Neural cell (in vitro differentiated cells): ENCODE measurements around the gene PGAP3. TPM values are rescaled to one million over a fixed set of nuclear protein-coding genes. Genes with fewer than 3 reads are reported as not detected.

Experiments used
- H2AFZ ChIP-seq: fragments of 200-600, 300-800 bp; sonication (generic), shearing (Covaris generic); 2 replicates; pipeline ENCODE4 v1.6.0; 2014; ENCODE audit warnings: low read depth, mild to moderate bottlenecking, antibody characterized with exemption, low read length, moderate library complexity
- H3F3A ChIP-seq: fragments of 200-600 bp; shearing (Covaris generic); 2 replicates; pipeline ENCODE4 v1.6.1; 2016; ENCODE audit warnings: mild to moderate bottlenecking, moderate library complexity, mixed read lengths, antibody characterized with exemption, low read length; ENCODE audit not compliant: insufficient read depth, poor library complexity, severe bottlenecking
- H3K27ac ChIP-seq: fragments of 200-600, 300-800 bp; sonication (generic), shearing (Covaris generic); 2 replicates; pipeline ENCODE4 v1.5.1; 2014; ENCODE audit warnings: mild to moderate bottlenecking, low read length, moderate library complexity
- H3K27me3 ChIP-seq: fragments of 300-800, 200-600 bp; sonication (generic), shearing (Covaris generic); 2 replicates; pipeline ENCODE4 v1.6.0; 2014; ENCODE audit warnings: mild to moderate bottlenecking, low read depth, low read length, moderate library complexity; ENCODE audit not compliant: insufficient read depth
- H3K36me3 ChIP-seq: fragments of 300-800, 200-600 bp; sonication (generic), shearing (Covaris generic); 2 replicates; pipeline ENCODE4 v1.5.1; 2014; ENCODE audit warnings: mild to moderate bottlenecking, antibody characterized with exemption, low read length, moderate library complexity; ENCODE audit not compliant: insufficient read depth
- H3K4me2 ChIP-seq: fragments of 300-800, 200-600 bp; sonication (generic), shearing (Covaris generic); 2 replicates; pipeline ENCODE4 v1.6.0; 2014; ENCODE audit warnings: mild to moderate bottlenecking, low read length
- H3K4me3 ChIP-seq: fragments of 300-800, 200-600 bp; sonication (generic), shearing (Covaris generic); 2 replicates; pipeline ENCODE4 v1.5.1; 2014; ENCODE audit warnings: mild to moderate bottlenecking, low read length, moderate library complexity
- H3K79me2 ChIP-seq: fragments of 200-600 bp; shearing (Covaris generic); replicated peaks from 2 replicates; pipeline ENCODE4 v1.6.0; 2014; ENCODE audit warnings: mild to moderate bottlenecking, low read length, moderate library complexity; ENCODE audit not compliant: insufficient read depth
- H3K9ac ChIP-seq: fragments of 300-800, 200-600 bp; sonication (generic), shearing (Covaris generic); 2 replicates; pipeline ENCODE4 v1.6.1; 2016; ENCODE audit warnings: mild to moderate bottlenecking, low read length, mixed read lengths
- H3K9me2 ChIP-seq: fragments of 200-600 bp; shearing (Covaris generic); 2 replicates; pipeline ENCODE4 v1.6.1; 2016; ENCODE audit warnings: mild to moderate bottlenecking, low read length, mixed read lengths; ENCODE audit not compliant: insufficient read depth
- H3K9me3 ChIP-seq: fragments of 200-600, 300-800 bp; sonication (generic), shearing (Covaris generic); 2 replicates; pipeline ENCODE4 v1.6.1; 2016; ENCODE audit warnings: mild to moderate bottlenecking, mixed run types, low read length, moderate library complexity, mixed read lengths
- H4K20me1 ChIP-seq: fragments of 200-600 bp; shearing (Covaris generic); 2 replicates; pipeline ENCODE4 v1.6.1; 2016; ENCODE audit warnings: mild to moderate bottlenecking, mixed run types; ENCODE audit not compliant: insufficient read depth
- CTCF ChIP-seq: fragments of 450-650 bp; IDR thresholded peaks from 2 replicates; pipeline ENCODE4 v1.5.1; 2014; ENCODE audit warnings: antibody characterized with exemption, mild to moderate bottlenecking, moderate library complexity; ENCODE audit not compliant: poor library complexity, severe bottlenecking
- EP300 ChIP-seq: fragments of 450-650 bp; conservative IDR thresholded peaks from 2 replicates; pipeline ENCODE4 v1.6.1; 2014; ENCODE audit warnings: antibody characterized with exemption, mild to moderate bottlenecking, moderate library complexity; ENCODE audit not compliant: poor library complexity, severe bottlenecking
- EZH2 ChIP-seq: fragments of 200-600, 300-800 bp; shearing (Covaris generic), sonication (generic); IDR thresholded peaks from 2 replicates; pipeline ENCODE4 v1.6.1; 2014; ENCODE audit warnings: antibody characterized with exemption, low read length, borderline replicate concordance, mild to moderate bottlenecking; ENCODE audit not compliant: insufficient read depth, poor library complexity, severe bottlenecking
- MXI1 ChIP-seq: fragments of 450-650 bp; conservative IDR thresholded peaks from 2 replicates; pipeline ENCODE4 v1.6.1; 2014; ENCODE audit warnings: antibody characterized with exemption, mild to moderate bottlenecking; ENCODE audit not compliant: poor library complexity, severe bottlenecking
- POLR2AphosphoS5 ChIP-seq: IDR thresholded peaks from 2 replicates; pipeline ENCODE4 v1.6.1; 2012
- RAD21 ChIP-seq: fragments of 450-650 bp; conservative IDR thresholded peaks from 2 replicates; pipeline ENCODE4 v1.6.1; 2014; ENCODE audit warnings: antibody characterized with exemption, mild to moderate bottlenecking, moderate library complexity
- REST ChIP-seq: IDR thresholded peaks from 2 replicates; pipeline ENCODE4 v1.6.1; 2012; ENCODE audit warnings: borderline replicate concordance
- SMC3 ChIP-seq: fragments of 450-650 bp; conservative IDR thresholded peaks from 2 replicates; pipeline ENCODE4 v1.6.1; 2014; ENCODE audit warnings: antibody characterized with exemption, mild to moderate bottlenecking, moderate library complexity; ENCODE audit not compliant: poor library complexity
- polyA plus RNA-seq: library from polyadenylated mRNA; depleted of rRNA; stranded (reverse); fragments of >200 nt; gene quantifications from 2 replicates; pipeline ENCODE4 v1.2.3, GENCODE V29; 2014

PGAP3 gene
- polyA plus RNA-seq, 1 donor from 2014 or later, result 27.2 TPM

- no peaks in the 10 kb centered on the region for H3K9me3 ChIP-seq
- TF ChIP-seq SMC3, result no peak
- TF ChIP-seq EZH2, result peak; percentile 10
- peak overlapping the region; percentile 66 for H3K4me3 ChIP-seq
- H3K27me3 ChIP-seq, result peaks cover 50% of the 10 kb centered on the region
- no peaks in the 10 kb centered on the region for H3K79me2 ChIP-seq
- no peak overlapping the region for H3K9ac ChIP-seq
- no peaks in the 10 kb centered on the region for H3F3A ChIP-seq
- no peaks in the 10 kb centered on the region for H4K20me1 ChIP-seq
- no peak overlapping the region for H3K4me2 ChIP-seq
- H2AFZ ChIP-seq, result no peak overlapping the region
- H3K36me3 ChIP-seq, result no peaks in the 10 kb centered on the region
- no peaks in the 10 kb centered on the region for H3K9me2 ChIP-seq
- H3K27ac ChIP-seq, result no peak overlapping the region
Observed at GRCh38 chr17:39627712-39628516, 59.9 kb downstream of the PGAP3 start.

- Histone ChIP-seq H3F3A (no peaks in the 10 kb centered on the region), H3K9me3 (no peaks in the 10 kb centered on the region), H3K79me2 (no peaks in the 10 kb centered on the region), H3K9me2 (no peaks in the 10 kb centered on the region), H3K27ac (no peak overlapping the region), H3K27me3 (peaks cover 50% of the 10 kb centered on the region), H3K9ac (peak overlapping the region; percentile 43), H3K36me3 (no peaks in the 10 kb centered on the region), H4K20me1 (no peaks in the 10 kb centered on the region), H3K4me2 (peak overlapping the region; percentile 55), H2AFZ (no peak overlapping the region), H3K4me3 (peak overlapping the region; percentile 66)
- TF ChIP-seq POLR2AphosphoS5 (no peak), REST (no peak), EZH2 (peak; percentile 14)
Observed at GRCh38 chr17:39627047-39627711, 60.7 kb downstream of the PGAP3 start.

- H3K27ac ChIP-seq, result no peak within 1 kb of the TSS
- peak within 1 kb of the TSS; percentile 55 for H3K4me2 ChIP-seq
- TF ChIP-seq EP300 (peak; percentile 46), REST (no peak), EZH2 (no peak), MXI1 (no peak), RAD21 (no peak), CTCF (no peak), SMC3 (no peak)
Observed at GRCh38 chr17:39626171-39627046, 61.4 kb downstream of the PGAP3 start, which contains the start of gene PPP1R1B. TSS of gene PPP1R1B (plus strand) at chr17:39626952. CDS start at chr17:39627393, 441 bp downstream.

More at GRCh38 chr17:39626171-39627046, 61.4 kb downstream of the PGAP3 start, which contains the start of gene PPP1R1B:
- H2AFZ ChIP-seq, result no peak within 1 kb of the TSS
- H3K79me2 ChIP-seq, result no peaks in the 10 kb centered on the region
- H3F3A ChIP-seq, result no peaks in the 10 kb centered on the region
- no peaks in the 10 kb centered on the region for H3K36me3 ChIP-seq
- no peaks in the 10 kb centered on the region for H3K9me2 ChIP-seq
- H4K20me1 ChIP-seq, result no peaks in the 10 kb centered on the region
- peak within 1 kb of the TSS; percentile 66 for H3K4me3 ChIP-seq
- H3K27me3 ChIP-seq, result peaks cover 50% of the 10 kb centered on the region
- H3K9me3 ChIP-seq, result no peaks in the 10 kb centered on the region
- peak within 1 kb of the TSS; percentile 43 for H3K9ac ChIP-seq
